Adrenal gland (tissue), 5 donors: ENCODE data around the gene PPL.

Experiments used
- POLR2A ChIP-seq, 2 donors: fragments of 450-650 bp; IDR thresholded peaks; one replicate each; pipeline ENCODE4 v1.6.1; 2017; ENCODE audit warnings: antibody characterized with exemption in 2 of 2, mild to moderate bottlenecking in 2 of 2, moderate library complexity in 1 of 2
- TF ChIP-seq, protein P1 (sequence below), 6 experiments: fragments of 450-650 bp in 4 of 6; fragments of 200-600 bp in 2 of 6; sonication (generic) in 1 of 6; IDR thresholded peaks; 1 replicate in 5 of 6; 2 replicates in 1 of 6; pipeline versions ENCODE4 v1.5.1 to v1.8.0; 2016 to 2021; ENCODE audit warnings: antibody characterized with exemption in 6 of 6, mild to moderate bottlenecking in 2 of 6, moderate library complexity in 1 of 6
- donor health status: DM: no; HTN: no; CAD: no.

DNA sequence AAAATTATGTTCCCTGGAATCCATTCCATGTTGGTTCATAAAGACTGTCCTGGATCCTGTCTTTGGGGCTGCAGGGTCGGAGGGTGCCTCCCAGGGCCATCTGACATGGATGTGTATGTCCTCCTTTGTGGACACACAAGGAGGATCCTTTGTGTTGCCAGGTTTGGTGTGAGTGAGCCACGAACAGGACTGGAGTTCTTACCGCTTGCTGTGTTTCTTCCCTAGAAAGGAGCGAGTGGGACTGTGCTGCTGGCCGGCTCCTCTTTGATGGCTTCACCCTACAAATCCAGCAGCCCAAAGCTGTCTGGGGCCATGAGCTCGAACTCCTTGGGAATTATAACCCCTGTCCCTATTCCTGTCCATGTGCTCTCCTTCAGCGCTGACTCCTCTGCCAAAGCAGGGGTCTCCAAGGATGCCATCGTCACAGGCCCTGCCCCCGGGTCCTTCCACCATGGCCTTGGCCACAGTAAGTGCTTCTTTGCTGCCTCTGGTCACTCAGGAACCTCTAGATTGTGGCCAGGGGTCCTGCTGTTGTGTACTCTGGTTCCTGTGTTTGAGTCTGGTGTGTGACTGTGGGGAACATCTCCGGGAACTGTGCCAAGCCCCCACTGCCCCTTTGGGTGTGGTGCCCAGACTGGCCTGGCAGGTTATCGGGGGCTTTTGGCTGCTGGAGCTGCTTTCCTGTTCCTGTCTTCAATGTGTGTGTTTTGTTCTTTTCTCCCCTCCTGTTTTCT lies 60.1 kb downstream of the PPL start:
- no peak for TF ChIP-seq POLR2A (IDR thresholded peaks at IDR 0.05)
- TF ChIP-seq, protein P1, sequence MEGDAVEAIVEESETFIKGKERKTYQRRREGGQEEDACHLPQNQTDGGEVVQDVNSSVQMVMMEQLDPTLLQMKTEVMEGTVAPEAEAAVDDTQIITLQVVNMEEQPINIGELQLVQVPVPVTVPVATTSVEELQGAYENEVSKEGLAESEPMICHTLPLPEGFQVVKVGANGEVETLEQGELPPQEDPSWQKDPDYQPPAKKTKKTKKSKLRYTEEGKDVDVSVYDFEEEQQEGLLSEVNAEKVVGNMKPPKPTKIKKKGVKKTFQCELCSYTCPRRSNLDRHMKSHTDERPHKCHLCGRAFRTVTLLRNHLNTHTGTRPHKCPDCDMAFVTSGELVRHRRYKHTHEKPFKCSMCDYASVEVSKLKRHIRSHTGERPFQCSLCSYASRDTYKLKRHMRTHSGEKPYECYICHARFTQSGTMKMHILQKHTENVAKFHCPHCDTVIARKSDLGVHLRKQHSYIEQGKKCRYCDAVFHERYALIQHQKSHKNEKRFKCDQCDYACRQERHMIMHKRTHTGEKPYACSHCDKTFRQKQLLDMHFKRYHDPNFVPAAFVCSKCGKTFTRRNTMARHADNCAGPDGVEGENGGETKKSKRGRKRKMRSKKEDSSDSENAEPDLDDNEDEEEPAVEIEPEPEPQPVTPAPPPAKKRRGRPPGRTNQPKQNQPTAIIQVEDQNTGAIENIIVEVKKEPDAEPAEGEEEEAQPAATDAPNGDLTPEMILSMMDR (IDR thresholded peaks at IDR 0.05) = no peak
